WI38 (cell line): ENCODE measurements around the gene EIF1AD.

Experiments
- H3K4me3 ChIP-seq: 2 replicates; pipeline ENCODE4 v1.5.1; 2011; ENCODE audit warnings: low read depth, mild to moderate bottlenecking, control low read depth, low read length
- TF ChIP-seq, protein P1 (sequence below): IDR thresholded peaks from 2 replicates; pipeline ENCODE4 v1.5.1; 2012; ENCODE audit warnings: low read depth, mild to moderate bottlenecking, control low read depth, low read length

The EIF1AD gene

DNA sequence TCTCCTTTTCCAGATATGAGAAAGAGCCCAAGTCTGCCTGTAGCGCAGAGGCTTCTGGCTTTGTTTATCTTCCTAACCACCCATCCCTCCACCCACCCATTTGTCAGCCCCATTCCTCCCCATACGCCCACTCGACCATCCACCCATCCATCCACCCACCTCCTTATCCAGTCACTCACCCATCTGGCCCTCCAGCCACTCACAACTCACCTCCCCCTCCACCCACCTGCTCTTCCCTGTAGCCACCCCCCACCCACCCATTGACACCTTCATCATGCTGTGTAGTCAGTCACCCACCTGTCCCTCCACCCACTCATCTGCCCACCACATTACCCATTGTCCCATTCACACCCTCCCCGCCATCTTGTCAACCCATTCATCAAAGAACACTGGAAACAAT, 15.4 kb upstream of the EIF1AD start:
- TF ChIP-seq, protein P1, sequence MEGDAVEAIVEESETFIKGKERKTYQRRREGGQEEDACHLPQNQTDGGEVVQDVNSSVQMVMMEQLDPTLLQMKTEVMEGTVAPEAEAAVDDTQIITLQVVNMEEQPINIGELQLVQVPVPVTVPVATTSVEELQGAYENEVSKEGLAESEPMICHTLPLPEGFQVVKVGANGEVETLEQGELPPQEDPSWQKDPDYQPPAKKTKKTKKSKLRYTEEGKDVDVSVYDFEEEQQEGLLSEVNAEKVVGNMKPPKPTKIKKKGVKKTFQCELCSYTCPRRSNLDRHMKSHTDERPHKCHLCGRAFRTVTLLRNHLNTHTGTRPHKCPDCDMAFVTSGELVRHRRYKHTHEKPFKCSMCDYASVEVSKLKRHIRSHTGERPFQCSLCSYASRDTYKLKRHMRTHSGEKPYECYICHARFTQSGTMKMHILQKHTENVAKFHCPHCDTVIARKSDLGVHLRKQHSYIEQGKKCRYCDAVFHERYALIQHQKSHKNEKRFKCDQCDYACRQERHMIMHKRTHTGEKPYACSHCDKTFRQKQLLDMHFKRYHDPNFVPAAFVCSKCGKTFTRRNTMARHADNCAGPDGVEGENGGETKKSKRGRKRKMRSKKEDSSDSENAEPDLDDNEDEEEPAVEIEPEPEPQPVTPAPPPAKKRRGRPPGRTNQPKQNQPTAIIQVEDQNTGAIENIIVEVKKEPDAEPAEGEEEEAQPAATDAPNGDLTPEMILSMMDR, result no peak
- no peak overlapping the region for H3K4me3 ChIP-seq

DNA sequence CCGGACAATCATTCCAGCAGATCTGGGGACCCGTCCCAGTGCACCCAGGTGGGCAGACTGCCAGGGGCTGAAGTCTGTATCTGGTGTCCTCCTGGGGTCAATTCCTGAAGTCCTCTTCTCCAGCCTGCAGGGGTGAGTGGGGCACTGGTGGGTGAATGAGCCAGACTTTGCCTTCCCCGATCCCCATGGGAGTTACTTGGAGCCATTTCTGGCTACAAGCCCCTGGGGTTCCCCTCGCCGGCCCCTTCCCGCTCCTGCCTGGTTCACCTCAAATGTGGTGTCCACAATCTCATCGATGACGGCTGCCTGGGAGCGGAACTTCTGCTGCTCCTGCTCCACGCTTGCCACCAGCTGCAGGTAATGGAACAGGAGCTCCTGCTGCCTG, 14.8 kb upstream of the EIF1AD start:
- TF ChIP-seq, protein P1, result no peak
- H3K4me3 ChIP-seq, result no peak overlapping the region

DNA sequence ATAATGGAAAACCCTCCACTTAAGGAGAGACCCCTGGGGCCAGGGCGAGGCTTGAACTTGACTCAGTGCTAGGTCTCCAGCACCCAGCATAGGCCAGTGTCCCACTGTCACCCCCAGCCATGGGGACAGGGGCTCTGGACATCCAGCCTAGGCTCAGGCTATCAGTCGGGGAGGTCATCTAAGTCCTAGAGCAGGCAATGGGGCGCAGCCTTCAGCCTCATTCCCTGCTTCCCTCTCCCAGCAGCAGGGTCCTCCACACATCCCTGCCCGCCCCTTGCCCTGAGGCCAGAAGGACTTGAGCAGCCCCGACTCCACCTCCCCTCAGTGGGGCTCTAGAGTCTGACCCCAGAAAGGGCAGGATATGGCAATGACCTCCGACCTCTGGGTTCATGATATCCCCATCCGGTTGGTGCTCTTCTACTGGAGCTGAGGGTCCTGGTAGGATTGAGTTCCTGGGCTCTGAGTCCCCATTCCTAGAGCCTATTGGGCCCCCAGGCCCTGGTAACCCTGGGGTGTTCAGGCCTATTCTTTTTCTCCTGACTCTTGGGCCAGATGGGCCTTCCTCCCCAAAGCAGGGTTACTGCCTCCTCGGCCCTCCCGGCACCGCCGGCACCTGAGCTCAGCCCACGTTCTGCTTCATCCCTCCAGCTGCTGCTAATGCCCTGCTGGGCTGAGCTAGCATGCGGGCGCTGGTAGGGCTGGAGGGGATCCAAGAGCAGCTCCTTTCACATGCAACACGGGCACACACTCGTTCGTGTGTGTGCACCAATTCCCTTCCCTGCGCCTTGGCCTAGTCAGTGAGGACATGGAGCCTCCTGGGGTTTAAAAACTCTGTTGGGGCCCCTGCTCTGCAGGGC, 14.2 kb upstream of the EIF1AD start:
- TF ChIP-seq, protein P1, result no peak
- H3K4me3 ChIP-seq, result no peak overlapping the region

DNA sequence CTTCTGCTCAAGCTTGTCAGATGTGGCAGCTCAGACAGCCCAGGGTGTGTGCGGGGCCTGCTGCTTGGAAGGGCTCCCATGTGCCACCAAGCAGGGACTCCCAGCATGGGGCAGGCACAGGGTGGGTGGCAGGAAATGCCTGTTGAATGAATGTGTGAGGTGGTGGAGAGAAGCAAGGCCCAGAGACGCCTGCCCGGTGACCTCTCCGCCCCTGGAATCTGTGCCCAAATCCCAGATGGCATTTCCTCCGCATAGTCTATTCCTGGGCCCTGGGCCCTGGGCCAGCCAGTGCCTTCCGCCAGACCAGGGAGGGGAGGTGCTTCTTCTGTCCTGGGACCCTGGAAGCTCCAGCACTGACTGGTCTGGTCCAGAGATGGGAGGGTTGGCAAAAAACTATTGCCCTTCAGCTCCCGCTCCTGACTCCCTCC, 13.5 kb upstream of the EIF1AD start:
- no peak overlapping the region for H3K4me3 ChIP-seq
- TF ChIP-seq, protein P1, result no peak

DNA sequence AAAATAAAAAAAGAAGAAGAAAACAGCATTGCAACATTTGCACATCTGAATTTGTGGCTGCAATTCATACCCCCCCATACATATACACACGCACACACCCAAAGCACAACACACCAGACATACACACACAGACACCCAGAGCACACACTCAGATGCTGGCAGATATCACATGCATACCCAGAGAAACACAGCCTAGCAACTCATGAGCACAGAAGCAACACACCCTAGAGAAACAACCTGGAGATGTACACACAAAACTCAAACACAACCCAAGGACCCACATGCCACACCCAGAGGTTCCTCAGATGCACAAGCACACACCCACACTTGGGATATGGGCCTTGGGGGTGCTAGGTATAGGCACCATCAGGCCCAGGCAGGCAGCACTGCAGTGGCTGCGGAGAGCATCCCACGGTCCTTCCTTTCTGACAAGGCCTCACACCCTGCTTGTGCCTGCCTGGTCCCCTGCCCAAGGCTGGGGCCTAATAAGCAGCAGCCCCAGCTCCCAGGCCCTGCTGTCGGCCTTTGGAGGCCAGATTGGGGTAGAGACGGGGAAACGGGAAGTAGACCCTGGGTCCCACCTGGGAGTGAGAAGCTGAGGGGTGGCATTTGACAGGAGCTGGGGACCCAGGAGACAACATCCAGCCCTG, 13.0 kb upstream of the EIF1AD start:
- TF ChIP-seq, protein P1, result no peak

DNA sequence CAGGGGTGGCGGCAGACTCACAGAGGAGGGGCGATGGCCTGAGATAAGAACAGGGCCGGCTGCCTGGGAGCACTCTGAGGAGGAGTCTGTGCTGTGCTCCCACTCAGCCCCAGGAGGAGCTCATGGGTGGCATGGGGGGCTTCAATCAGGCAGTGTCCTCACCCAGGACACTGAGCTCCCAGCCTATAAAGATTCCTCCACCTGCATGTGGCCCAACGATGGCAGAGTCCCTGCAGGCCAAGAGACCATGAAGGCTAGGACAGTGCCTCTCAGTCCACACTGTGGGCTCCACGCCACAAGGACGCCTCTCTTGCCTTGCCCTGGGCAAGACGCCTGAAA, 11.8 kb upstream of the EIF1AD start:
- no peak overlapping the region for H3K4me3 ChIP-seq
- TF ChIP-seq, protein P1, result no peak

More for the DNA sequence above, 13.0 kb upstream of the EIF1AD start:
- no peak overlapping the region for H3K4me3 ChIP-seq
